ENCODE measurements around the gene PPP2R5C.

PPP2R5C gene

DNA sequence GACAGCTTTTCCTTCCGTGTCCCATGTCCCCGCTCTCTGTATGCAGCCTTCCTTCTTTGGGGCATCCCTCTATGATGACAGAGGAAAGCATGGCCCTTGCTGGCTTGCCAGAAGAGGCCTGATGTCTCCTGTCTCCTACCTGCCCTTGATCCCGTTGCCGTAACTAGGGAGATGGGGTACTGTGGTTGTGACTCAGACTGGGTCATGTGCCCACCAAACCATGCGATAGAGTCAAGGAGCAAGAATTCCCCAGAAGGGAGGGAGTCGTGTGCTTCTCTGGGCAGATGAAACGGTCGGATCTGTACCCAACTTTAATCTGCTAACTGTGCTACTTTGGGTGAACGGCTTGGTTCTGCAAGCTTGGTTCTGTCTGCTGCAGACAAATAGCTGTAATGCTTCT lies 103.8 kb downstream of the PPP2R5C start:
- DNase-seq (ENCODE audit: low spot score), result no peak

DNA sequence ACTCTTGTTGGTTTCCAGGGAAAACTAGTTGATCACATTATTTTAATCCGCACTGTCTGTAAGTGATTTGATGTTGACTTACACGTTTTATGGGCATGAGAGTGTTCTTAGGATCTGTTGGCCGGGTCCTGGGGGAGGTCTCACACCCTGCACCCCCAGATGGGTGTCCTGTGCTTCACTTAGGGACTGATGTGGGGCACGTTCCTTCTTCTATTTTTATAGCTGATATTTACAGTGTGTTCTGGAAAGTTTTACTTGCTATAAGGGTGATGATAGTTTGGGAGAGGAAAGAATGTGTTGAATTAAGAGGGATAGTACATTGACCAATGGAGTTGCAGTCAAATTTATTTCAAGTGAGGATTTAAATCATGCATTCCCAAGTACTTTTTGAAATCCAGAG lies 106.3 kb downstream of the PPP2R5C start:
- no peak for DNase-seq (ENCODE audit: low spot score)

DNA sequence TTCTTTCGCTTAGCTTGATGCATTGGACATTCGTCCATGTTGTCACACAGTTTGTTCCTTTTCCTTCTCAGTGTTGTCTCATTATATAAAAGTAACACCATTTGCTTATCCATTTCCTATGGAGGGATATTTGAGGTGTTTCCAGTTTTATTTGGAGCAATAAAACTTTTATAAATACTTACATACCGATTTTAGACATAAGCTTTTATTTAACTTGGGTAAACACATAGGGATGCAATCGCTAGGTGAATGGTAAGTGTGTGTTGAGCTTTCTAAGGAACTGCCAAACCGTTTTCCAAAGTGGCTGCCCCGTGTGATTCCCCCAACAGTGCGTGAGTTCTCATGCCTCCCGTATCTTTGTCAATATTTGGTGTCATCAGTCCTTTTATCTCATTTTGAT lies 107.7 kb downstream of the PPP2R5C start:
- no peak for DNase-seq (ENCODE audit: low spot score)

DNA sequence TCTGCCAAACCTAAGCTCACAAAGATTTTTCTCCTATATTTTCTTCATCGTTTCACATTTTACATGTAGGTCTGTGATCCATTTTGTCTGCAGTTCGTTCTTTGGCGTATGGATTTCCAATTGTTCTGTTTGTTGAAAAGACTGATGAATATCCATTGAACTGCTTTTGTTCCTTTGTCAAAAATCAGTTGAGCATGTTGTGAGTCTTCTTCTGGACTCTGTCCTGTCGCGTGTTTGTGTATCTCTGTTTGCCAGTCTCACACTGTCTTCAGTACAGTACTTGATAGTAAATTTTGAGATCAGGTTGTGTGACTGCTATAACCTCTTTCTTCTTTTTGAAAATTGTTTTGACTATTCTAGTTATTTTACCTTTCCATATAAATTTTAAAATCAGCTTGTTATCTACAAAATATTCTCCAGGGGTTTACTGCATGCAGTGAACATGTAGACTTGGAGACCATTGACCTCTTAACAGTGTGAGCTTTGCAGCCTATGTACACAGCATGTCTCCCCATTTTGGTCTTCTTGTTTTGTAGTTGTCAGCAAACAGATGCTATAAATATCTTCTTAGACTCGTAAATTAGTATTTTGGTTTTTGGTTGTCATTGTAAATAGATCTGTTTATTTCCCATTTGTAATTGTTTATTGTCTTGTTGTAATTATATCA lies 108.9 kb downstream of the PPP2R5C start:
- no peak for DNase-seq (ENCODE audit: low spot score)

DNA sequence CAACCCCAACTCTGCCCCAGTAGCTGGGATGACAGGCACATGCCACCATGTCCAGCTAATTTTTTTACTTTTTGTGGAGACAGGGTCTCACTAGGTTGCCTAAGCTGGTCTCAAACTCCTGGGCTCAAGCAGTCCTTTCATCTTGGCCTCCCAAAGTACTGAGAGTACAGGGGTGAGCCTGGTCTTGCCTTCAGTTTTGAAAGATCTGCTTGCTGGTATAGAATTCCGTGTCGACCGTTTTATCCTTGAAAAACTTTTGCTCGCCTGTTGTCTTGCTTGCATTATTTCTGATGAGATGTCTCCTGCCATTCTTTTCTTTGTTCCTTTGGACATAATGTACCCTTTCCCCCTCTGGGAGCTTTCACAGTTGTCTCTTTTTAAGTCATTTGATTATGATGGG lies 110.8 kb downstream of the PPP2R5C start:
- DNase-seq (ENCODE audit: low spot score), result no peak

DNA sequence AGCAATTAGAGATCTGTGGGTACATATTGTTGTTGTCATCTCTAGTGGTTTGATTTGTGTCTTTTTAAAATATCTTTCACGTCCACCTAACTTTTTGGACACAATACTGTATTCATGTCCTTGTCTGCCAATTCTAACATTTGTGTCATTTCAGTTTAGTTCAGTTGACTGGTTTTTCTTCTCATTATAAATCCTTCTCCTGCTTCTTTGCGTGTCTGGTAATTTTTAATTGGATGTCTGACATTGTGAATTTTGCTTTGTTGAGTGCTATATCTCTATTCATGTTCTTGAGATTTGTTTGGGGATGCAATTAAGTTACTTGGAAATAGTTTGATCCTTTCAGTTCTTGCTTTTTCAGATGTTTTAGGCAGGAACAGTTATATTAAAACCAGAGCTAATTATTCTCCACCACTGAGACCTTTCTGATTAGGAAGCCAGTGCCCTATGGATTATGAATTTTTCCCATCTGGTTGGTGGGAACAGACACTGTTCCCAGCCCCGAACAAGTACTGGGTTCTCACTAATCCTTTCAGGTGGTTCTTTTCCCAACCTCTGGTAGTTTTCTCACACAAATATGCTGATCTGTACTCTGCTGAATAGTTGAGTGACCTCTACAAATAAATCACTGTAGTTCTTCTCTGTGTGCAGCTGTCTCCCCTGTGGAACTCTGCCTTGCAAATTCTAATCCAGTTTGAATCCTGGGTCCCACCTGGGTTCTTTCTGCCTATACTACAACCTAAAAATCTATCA lies 111.7 kb downstream of the PPP2R5C start:
- no peak for DNase-seq (ENCODE audit: low spot score)

DNA sequence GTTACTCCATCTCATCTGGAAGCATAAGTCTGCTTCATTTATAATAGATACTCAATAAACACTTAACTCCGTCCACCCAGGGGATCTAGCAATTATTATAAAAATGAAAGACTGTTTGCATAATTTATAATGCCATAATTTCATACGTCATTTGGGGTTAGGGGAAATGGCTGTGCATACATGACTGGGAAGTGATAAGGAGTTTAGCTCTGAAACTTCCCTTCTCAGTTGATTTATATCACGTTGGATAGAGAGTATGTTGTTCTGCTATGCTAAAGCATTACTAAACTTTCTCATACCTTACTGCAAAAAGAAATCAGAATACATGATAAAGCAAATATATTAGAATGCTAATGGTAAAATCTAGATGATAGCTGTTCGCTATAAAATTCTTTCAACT lies 112.5 kb downstream of the PPP2R5C start:
- DNase-seq (ENCODE audit: low spot score), result no peak

DNA sequence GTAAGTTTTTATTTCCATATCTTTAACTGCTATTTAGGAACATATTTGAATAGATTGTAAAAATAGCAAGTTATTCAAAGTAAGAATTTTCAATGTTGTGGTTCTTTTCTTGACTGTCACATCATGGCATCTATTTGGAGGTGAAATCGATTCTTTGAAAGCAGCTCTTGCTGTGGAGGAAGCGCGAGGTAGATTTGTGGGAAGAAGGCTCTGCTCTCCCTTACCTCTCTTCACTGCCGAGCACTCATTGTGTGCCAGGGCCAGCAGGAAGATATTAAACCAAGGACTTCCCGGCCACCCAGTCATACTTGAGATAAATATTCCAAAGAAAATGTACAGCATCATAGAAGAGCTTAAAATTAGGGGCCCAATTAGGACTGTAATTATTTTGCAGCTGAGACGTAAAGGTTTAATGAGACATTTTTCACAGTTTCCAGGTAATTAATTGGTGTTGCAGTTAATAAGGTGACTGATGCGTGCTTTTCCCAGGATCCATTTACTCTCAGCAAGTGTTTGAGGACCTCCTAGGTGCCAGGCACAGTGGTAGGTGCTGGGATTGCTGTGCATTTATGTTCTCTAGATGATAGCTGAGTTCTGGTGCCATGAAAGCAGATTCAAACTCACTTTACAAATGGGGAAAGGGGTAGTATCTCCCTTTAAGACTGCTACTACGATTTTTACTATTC lies 113.7 kb downstream of the PPP2R5C start:
- no peak for DNase-seq (ENCODE audit: low spot score)

DNA sequence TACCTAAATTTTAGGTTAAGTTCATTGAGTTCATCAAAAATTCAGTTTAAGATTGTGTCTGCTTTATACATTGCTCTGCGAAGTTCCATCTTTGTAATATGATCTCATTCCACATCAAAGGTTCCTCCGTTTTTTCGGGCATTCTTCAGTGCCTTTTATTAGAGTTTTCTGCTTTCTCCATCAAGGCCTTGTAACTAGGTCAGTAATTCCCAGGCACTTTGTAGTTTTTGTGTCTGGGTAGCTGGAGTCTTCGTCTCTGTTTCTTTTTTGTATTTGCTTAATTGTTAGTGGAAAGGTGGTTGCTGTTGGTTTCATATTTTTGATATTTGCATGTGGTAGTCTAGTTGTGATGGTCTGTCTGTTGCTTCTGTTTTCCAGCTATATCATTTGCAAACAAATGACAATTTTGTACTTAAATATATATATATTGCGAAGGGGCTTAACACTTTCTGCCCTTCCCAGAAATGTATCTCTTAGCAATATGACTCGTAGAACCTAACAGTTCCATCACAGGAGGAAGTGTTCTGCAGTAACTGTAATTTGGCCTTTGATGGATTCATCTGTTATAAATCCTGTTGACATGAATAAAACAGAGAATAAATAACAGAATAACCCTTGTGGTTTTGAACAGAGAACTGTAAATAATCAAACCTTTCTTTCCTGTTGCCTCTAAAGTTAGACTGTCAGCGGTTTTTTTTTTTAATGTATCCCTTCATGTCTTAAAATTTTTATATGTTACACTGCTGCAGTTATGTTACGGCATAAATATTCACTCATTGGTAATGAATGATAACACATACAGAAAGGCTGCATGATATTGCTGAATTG lies 114.4 kb downstream of the PPP2R5C start:
- peak; percentile 18 for DNase-seq (ENCODE audit: low spot score)

DNA sequence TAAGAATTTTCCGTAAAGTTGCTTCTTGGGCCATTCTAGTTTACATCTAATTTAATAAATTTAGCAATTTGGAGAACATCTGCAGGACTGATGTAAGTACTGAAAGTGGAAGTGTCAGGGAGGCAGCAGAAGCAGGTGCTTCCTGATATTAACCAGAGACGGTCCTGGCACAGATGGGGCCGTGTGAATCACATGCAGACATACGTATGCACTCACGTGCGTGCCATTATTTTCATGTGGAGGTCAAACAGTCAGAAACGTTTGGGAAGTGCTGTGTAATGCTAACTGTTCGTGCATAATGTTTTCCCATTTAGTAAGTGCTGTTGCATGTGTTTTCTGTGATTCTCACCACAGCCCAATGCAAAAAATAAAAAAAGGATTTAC lies 115.0 kb downstream of the PPP2R5C start:
- peak; percentile 65 for DNase-seq (ENCODE audit: low spot score)

DNA sequence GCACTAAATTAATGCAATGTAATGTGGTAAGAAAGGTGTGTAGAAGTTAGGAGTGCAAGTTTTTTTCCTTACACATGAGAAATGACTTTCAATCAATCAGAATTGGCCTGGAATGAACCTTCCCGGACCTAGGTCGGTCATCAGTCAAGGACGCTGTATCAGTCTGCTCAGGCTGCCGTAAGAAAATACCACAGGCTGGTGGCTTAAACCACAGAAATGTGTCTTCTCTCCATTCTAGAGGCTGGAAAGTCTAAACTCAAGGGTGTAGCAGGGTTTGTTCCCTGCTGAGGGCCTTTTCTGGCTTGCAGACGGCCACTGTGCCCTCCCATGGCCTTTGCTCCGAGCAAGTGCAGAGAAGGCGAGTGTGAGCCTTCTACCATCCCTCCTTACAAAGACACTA lies 116.3 kb downstream of the PPP2R5C start:
- no peak for DNase-seq (ENCODE audit: low spot score)

DNA sequence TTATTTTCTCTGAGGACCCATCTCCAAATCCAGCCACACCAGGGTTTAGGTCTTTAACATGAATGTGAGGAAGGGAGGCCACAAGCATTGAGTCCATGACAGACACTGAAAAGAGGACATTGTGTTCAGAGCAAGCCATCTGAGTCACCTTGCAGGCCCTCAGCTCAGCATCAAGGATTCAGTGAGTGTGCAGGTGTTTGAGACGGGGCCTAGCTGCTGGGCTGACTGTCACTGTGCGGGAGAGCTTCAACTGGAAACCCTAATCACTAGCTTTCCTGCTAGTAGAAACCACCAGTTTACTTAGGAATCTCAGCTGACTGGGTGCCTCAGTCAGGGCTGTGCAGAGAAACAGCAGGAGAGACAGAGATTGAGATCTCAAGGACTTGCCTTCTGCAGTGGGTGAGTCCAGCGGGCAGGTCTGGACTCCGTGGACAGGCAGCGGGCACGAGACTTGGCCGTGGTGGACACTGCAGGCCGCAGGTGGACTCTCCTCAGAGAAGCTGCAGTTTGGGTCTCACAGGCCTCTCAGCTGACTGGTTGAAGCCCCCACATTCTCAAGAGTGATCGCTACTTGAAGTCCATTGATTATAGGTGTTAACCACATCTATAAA lies 116.8 kb downstream of the PPP2R5C start:
- no peak for DNase-seq (ENCODE audit: low spot score)

DNA sequence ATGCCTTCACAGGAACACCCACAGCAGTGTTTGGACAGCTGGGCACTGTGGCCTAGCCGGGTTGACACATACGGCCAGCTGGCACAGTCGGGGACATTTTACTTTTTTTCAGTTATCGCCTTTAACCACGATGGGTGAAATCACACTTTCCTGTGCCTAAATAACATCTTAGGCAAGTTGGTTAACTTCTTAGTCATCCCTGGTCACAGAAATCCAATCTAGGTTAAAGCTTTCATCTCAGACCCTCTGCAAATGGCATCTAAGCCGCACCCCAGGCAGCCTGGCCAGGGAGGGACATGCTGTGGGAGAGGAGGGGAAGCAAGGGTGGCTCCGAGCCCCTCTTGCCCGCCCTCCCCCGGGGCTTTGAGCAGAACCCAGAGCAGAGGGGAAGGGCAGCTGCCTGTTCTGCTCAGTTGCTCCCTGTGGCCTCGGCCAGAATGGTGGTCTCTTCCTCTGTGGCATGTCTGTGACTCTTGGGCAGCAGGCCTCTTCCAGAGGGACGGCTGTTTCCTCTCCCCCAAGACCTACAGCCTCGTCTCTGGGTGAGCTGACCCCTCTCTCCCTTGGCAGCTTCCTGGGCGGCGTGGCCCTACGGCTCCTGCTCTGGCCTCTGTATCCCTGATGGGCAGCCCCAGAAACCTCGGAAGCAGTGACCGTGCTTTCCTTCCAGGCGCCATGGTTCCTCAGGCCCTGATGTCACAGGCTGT lies 117.5 kb downstream of the PPP2R5C start:
- peak; percentile 35 for DNase-seq (ENCODE audit: low spot score)

DNA sequence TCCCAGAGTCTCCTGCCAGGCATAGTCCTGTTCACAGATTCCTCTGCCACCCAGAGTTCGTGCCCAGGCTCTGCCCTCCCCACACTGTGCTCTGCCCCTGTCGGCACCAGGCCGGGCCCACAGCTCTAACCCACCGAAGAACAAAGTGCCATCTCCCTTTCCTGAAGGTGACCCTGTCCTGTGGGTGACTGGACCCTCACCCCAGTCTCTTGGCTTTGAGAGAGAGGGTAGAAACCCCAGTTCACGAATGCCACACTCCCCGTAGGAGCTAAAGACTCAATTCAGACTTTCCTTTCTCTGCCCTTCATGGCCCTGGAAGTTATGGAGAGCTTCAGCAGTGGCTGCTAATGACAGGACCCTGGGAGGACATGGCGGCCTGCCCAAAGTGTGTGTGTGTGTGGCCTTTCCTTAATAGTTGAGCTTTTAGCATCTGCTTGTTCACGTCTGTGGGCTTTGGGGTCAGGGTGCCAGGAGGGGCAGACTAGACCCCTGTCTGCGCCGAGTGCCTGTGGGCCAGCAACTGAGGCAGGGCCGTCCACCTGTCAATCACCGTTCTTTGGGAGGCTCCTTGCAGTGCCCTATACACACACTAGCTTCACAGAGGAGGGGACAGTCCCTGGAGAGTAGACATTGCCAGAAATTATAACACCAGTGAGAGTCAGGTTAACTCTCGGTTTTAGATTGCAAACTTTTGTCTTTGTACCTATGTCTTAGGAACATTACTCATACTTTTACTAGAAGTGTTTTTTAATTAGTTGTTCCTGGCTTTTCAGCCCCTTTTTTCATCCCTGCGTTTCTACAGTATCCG lies 118.2 kb downstream of the PPP2R5C start:
- no peak for DNase-seq (ENCODE audit: low spot score)

DNA sequence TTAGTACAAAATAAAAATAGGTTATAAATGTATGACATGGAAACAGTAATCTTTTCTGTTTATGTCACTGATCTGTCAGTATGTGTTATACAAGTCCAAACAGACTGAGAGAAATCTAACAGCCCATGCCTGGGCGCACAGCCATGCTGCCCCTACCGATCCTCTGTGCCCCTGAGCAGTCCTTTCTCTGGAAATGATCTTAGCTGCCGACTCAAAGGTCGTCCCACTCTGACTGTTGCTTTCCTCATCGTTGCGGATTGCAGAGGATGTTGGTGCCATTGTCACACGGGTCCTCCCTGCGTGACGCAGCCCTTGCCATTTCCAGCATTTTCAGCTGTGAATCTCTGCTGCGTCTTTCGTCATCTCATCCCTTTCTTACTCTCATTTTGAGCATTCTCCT lies 119.9 kb downstream of the PPP2R5C start:
- no peak for DNase-seq (ENCODE audit: low spot score)

DNA sequence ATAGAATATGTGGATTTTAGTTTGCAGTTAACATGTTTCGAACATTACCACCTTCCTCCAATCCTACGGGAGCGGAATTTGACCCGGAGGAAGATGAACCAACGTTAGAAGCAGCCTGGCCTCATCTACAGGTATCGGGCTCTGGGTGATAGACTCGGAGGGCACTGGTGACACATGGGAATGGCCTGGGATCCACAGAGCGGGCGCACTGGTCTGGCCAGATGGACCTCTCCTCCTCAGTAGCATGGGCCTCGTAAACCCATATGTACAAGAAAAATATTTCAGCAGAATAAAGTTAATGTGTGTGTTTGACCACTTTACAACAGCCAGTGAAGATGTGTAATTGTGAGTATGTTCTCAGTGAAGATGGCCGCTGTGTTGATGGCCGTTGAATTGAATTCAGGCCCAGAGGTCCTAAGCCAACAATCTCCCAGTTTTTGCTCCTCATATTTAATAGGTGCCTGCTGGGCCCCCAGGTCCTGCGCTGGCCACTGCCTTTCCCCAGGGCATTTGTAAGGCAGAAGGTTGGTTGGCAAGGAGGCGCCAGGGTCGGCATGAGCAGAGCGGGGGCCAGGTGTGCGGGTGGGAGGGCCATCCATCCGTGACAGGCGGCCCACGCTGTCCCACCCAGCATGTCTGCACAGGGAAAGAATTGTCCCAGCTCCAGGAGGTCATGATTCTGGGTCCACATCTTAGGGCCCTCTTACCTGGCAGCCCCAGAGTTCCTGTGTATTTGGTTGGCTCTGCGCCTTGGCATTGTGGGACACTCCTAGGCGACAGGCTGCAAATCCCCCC lies 120.8 kb downstream of the PPP2R5C start:
- DNase-seq (ENCODE audit: low spot score), result no peak

DNA sequence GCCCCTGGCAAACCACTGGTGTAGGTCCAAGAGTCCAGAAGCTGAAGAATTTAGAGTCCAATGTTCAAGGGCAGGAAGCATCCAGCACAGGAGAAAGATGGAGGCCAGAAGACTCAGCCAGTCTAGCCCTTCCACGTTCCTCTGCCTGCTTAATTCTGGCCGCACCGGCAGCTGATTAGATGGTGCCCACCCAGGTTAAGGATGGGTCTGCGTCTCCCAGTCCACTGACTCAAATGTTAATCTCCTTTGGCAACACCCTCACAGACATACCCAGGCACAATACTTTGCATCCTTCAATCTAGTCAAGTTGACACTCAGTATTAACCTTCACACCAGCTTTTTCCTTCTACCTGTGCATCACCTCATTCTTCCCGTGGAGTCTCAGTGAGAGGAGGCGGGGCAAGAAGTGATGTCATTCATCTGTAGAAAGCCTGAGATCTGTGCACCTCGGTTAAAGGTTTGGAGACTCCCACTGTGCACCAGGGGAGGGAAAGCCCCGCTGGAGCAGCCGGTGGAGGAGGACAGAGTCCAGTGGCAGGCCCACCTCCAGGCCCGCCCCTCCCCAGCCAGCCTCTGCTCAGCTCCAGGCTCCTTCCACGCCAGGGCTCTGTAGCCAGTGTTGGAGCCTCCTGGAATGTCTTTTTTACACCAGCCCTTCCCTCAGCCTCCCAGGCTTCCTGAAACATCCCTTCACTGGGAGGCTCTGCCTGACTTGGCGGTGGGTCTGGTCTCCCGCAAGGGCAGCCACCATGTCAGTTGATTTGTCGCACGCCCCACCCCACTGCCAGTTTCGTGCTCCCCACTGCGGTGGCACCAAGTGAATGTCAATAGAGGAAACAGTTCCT lies 122.8 kb downstream of the PPP2R5C start:
- DNase-seq (ENCODE audit: low spot score), result no peak

DNA sequence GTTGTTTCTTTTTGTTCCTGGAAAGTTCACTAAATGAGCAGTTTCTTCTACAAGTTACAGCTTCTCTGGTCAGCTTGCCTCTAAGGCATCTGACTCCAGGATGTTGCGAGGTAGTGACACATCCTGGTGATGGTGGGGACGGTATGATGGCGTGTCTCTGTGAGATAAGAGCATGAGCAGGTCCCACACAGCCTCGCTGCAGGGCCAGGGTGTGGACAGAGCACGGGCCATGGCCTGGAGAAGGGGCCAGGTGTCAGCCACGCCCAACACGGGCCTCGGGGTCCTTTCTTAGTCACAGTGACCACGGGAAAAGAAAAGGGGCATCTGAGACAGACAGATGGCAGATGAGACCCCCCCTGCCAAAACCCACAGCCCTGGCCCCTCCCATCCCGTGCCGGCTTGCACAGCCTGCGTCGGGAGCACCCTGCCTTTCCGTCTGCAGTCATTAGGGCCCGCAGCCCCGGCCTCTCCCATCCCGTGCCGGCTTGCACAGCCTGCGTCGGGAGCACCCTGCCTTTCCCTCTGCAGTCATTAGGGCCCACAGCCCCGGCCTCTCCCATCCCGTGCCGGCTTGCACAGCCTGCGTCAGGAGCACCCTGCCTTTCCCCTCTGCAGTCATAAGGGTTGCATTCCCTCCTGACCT lies 123.5 kb downstream of the PPP2R5C start:
- DNase-seq (ENCODE audit: low spot score), result no peak

Measured in CD4-positive, alpha-beta T cell treated with Interleukin-15 for 4 hours (primary cell).